Measurements from ENCODE around the gene WDR82. TPM values are rescaled to one million over a fixed set of nuclear protein-coding genes. Genes with fewer than 3 reads are reported as not detected.

WDR82 gene
- total and polyA plus RNA-seq, 9 donors, result 52.6 to 103 (median 87.9) TPM

DNA sequence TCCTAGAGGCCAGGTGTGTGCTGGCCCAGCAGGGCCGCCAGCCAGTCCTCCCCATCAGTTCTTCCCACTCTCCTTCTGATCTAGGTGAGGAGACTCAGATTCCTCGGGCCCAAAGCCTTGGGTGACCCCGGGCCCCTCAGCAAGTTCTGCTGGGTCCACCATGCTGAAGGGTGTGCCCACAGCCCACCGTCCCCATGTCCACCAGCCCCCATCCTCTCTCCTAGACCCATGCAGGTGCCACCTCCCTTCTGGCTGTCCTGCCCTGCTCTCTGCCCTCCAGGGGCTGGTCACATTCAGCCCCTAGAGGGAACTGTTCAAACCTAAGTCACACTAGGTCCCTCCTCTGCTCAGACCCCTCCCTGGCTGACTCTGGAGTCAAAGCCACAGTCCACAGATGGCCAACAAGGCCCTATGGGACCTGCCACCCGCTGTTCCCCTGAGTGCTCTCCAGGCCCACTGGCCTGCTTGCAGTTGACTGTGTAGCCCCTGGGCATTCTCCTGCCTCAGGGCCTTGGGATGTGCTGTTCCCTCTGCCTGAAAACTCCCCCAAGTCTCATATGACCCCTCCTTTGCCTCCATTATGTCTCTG is 52.1 kb downstream of the WDR82 start:
- WGBS (ENCODE audit: insufficient coverage), result 67% methylated on average over 5 of the region's 5 CpGs
- no peak for DNase-seq
- Histone ChIP-seq H3K4me3 (ENCODE audit: low read length) (no peak overlapping the region), H3K36me3 (ENCODE audit: control insufficient read depth, insufficient read depth, low read length) (peaks cover 34% of the 10 kb centered on the region), H3K9me3 (replicated peaks; ENCODE audit: control insufficient read depth, low read depth, low read length) (no peaks in the 10 kb centered on the region), H3K27me3 (ENCODE audit: control insufficient read depth, insufficient read depth, low read length) (no peaks in the 10 kb centered on the region), H3K27ac (ENCODE audit: low read length) (no peak overlapping the region), H3K4me1 (ENCODE audit: control insufficient read depth, insufficient read depth, low read length) (peaks cover 13% of the 10 kb centered on the region)

DNA sequence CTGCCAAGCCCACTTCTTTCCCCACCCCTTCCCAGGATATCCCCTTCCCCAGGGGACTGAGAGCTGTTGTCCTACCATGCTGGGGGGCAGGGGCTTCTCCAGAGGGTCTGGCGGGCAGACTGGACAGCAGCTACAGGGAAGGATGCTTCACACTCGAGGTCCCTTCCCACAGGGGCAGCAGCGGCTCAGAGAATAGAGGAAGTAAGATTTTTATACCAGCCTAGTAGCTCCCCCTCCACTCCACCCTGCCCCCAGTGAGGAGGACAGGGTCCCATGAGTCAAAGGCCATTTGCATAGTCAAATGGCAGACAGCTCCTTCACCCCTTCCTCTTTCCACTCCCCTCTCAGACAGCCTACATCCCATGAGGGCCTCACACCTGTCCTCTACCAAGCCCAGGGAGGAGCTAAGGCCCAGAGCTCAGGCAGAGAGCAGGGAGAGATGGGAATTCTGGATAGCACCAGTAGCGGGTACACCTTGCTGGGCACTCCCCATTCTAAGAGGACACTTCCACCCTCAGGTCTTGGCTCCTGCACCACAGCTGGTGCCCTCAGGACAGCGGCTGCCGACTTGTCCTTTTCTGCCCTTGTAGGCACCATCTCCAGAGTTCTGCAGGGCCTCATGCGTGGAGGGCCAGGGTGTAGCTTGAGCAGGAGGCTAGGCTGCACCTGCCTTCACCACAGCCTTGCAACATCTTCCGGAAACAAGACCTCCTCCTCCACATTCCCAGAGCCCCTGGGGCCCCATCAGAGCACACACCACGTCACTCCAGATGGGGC is 52.8 kb downstream of the WDR82 start, which contains the start of gene TLR9:
Gene TLR9 (minus strand): TSS at position 194 of the 777 bp plus-strand sequence. CDS start 116 bp downstream, at position 78.
- H3K4me3 ChIP-seq (ENCODE audit: low read length), result no peak within 1 kb of the TSS
- H3K4me1 ChIP-seq (ENCODE audit: control insufficient read depth, insufficient read depth, low read length), result peaks cover 20% of the 10 kb centered on the region
- 37% methylated on average over 4 of the region's 9 CpGs for WGBS (ENCODE audit: insufficient coverage)
- no peaks in the 10 kb centered on the region for H3K27me3 ChIP-seq (ENCODE audit: control insufficient read depth, insufficient read depth, low read length)
- H3K36me3 ChIP-seq (ENCODE audit: control insufficient read depth, insufficient read depth, low read length), result peaks cover 31% of the 10 kb centered on the region
- no peaks in the 10 kb centered on the region for H3K9me3 ChIP-seq (replicated peaks; ENCODE audit: control insufficient read depth, low read depth, low read length)
- no peak for DNase-seq
- H3K27ac ChIP-seq (ENCODE audit: low read length), result no peak within 1 kb of the TSS

DNA sequence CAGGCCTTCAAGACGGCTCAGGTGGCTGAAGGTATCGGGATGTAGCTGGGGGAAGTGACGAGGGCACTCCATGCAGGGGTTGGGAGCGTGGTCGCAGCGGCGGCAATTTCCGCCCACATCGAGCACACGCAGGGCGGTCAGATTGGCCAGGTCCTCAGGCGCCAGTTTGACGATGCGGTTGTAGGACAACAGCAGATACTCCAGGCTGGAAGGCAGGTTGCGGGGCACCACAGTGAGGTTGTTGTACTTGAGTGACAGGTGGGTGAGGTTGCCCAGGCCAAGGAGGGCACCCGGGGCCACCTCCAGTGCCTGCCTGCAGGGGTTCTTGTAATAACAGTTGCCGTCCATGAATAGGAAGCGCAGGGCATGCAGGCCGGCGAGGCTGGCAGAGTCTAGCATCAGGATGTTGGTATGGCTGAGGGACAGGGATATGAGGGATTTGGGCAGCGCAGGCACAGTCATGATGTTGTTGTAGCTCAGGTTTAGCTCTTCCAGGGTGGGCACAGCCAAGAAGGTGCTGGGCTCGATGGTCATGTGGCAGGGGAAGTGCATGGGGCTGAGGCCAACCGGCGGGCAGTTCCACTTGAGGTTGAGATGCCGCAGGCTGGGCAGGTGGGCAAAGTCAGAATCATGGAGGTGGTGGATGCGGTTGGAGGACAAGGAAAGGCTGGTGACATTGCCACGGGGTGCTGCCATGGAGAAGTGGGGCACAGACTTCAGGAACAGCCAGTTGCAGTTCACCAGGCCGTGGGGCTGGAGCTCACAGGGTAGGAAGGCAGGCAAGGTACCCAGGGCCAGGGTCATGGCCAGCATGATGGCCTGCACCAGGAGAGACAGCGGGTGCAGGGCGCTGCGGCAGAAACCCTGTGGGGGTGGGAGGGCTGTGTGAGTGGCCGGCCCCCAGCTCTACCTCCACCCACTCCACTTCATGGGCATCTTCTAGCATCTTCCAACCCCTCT is 54.7 kb downstream of the WDR82 start:
- Histone ChIP-seq H3K4me1 (ENCODE audit: control insufficient read depth, insufficient read depth, low read length) (peaks cover 37% of the 10 kb centered on the region), H3K9me3 (replicated peaks; ENCODE audit: control insufficient read depth, low read depth, low read length) (no peaks in the 10 kb centered on the region), H3K4me3 (ENCODE audit: low read length) (no peak overlapping the region), H3K27me3 (ENCODE audit: control insufficient read depth, insufficient read depth, low read length) (no peaks in the 10 kb centered on the region), H3K27ac (ENCODE audit: low read length) (no peak overlapping the region), H3K36me3 (ENCODE audit: control insufficient read depth, insufficient read depth, low read length) (peaks cover 13% of the 10 kb centered on the region)
- WGBS (ENCODE audit: insufficient coverage), result 94% methylated on average over 28 of the region's 32 CpGs
- no peak for DNase-seq

DNA sequence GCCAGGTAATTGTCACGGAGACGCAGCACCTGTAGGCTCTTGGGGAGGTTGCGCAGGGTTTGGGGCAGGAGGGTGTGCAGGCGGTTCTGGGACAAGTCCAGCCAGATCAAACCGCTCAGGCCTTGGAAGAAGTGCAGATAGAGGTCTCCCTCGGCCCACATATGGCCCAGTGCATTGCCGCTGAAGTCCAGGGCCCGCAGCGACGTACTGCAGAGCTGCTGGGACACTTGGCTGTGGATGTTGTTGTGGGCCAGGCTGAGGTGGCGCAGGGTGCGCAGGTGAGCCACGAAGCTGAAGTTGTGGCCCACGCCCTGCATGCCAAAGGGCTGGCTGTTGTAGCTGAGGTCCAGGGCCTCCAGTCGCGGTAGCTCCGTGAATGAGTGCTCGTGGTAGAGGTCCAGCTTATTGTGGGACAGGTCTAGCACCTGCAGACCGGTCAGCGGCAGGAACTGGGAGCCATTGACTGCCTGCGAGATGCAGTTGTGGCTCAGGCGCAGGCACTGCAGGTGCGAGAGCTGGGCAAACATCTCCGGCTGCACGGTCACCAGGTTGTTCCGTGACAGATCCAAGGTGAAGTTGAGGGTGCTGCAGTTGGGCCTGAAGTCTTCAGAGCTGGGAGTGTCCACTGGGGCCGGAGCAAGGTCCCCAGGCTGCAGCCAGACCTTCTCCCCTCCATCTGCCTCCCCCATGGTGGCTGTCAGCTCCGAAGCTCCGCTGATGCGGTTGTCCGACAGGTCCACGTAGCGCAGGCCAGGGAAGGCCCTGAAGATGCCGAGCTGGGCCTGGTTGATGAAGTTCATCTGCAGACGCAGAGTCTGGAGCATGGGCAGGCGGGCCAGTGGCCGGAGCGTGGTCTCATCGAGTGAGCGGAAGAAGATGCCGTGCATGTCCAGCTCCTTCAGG is 55.9 kb downstream of the WDR82 start:
- peaks cover 48% of the 10 kb centered on the region for H3K4me1 ChIP-seq (ENCODE audit: control insufficient read depth, insufficient read depth, low read length)
- H3K36me3 ChIP-seq (ENCODE audit: control insufficient read depth, insufficient read depth, low read length), result peaks cover 5% of the 10 kb centered on the region
- WGBS (ENCODE audit: insufficient coverage), result 85% methylated on average over 36 of the region's 41 CpGs
- H3K4me3 ChIP-seq (ENCODE audit: low read length), result no peak overlapping the region
- no peak overlapping the region for H3K27ac ChIP-seq (ENCODE audit: low read length)
- H3K27me3 ChIP-seq (ENCODE audit: control insufficient read depth, insufficient read depth, low read length), result no peaks in the 10 kb centered on the region
- no peak for DNase-seq
- no peaks in the 10 kb centered on the region for H3K9me3 ChIP-seq (replicated peaks; ENCODE audit: control insufficient read depth, low read depth, low read length)

DNA sequence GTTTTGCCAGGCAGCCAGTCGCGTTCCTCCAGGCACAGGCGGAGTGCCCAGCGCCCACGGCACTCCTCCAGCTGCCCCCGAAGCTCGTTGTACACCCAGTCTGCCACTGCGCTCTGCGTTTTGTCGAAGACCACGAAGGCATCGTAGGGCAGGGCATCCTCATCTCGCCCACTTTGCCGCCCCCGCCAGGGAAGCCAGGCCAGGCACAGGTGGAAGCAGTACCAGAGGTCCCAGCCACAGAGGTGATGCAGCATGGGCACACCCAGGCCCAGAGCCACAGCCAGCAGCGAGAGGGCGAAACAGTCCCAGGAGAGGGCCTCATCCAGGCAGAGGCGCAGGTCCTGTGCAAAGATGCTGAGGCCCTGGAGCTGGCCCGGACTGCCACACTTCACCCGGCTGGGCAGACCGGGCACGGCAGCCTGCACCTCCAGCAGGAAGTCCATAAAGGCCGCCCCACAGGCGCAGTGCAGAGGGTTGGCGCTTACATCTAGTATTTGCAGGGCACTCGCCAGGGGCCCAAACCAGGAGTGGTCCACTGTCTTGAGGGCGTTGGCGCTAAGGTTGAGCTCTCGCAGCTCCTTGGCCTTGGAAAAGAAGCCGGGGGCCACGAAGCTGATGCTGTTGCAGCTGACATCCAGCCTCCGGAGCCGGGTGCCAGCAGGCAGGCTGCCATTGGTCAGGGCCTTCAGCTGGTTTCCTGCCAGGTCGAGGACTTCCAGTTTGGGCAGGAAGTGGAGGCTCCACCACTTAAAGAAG is 56.7 kb downstream of the WDR82 start:
- peaks cover 56% of the 10 kb centered on the region for H3K4me1 ChIP-seq (ENCODE audit: control insufficient read depth, insufficient read depth, low read length)
- 77% methylated on average over 34 of the region's 34 CpGs for WGBS (ENCODE audit: insufficient coverage)
- no peak overlapping the region for H3K4me3 ChIP-seq (ENCODE audit: low read length)
- peaks cover 4% of the 10 kb centered on the region for H3K36me3 ChIP-seq (ENCODE audit: control insufficient read depth, insufficient read depth, low read length)
- no peaks in the 10 kb centered on the region for H3K27me3 ChIP-seq (ENCODE audit: control insufficient read depth, insufficient read depth, low read length)
- peak; percentile 57 for DNase-seq
- H3K27ac ChIP-seq (ENCODE audit: low read length), result no peak overlapping the region
- no peaks in the 10 kb centered on the region for H3K9me3 ChIP-seq (replicated peaks; ENCODE audit: control insufficient read depth, low read depth, low read length)

DNA sequence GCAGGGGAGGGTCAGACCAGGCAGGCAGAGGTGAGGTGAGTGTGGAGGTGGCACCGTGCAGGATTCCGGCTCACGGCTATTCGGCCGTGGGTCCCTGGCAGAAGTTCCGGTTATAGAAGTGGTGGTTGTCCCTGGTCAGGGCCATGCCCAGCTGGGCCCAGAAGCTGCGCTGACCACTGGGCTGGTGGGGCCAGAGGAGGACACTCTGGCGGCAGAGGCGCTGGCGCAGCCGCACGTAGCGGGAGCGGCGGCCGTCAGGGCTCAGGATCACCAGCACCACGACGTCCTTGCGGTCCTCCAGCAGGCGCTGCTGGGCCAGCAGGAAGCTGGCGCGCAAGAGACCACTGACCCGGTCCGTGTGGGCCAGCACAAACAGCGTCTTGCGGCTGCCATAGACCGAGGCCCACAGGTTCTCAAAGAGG is 57.3 kb downstream of the WDR82 start:
- WGBS (ENCODE audit: insufficient coverage), result 91% methylated on average over 27 of the region's 27 CpGs
- Histone ChIP-seq H3K4me3 (ENCODE audit: low read length) (no peak overlapping the region), H3K4me1 (ENCODE audit: control insufficient read depth, insufficient read depth, low read length) (peaks cover 62% of the 10 kb centered on the region), H3K9me3 (replicated peaks; ENCODE audit: control insufficient read depth, low read depth, low read length) (no peaks in the 10 kb centered on the region), H3K27me3 (ENCODE audit: control insufficient read depth, insufficient read depth, low read length) (no peaks in the 10 kb centered on the region), H3K36me3 (ENCODE audit: control insufficient read depth, insufficient read depth, low read length) (peaks cover 4% of the 10 kb centered on the region), H3K27ac (ENCODE audit: low read length) (no peak overlapping the region)
- no peak for DNase-seq

DNA sequence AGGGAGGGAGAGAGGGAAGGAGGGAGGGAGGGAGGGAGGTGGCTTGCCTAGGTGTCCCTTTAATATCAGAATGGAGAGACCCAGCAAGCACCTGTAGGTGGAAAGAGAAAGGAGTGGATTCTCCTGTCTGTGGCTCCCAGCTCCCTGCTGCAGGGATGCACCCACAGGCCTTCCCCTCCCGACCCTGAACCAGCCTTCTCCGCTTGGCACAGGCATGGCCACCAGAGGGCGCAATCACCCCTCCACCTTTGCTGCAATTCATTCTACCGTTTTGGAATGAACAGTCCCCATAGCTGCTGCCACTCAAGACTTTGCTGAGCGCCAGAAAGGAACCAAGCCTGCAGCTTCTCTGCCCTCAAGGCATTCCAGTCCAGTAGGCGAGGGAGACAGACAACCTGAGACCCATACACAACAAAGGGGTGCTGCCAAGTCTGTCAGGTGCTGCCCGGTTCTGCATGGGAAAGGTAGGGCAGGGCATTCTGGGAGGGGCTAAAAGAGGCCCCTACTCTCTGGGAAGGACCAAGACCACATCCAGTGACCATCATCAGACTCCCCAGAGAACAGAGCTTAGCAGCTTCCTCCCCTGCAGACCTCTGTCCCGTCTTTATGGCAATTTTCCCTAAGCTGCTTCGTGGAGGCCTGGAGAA is 57.9 kb downstream of the WDR82 start:
- WGBS (ENCODE audit: insufficient coverage), result 0% methylated on average over 5 of the region's 9 CpGs
- H3K27ac ChIP-seq (ENCODE audit: low read length), result no peak overlapping the region
- no peaks in the 10 kb centered on the region for H3K9me3 ChIP-seq (replicated peaks; ENCODE audit: control insufficient read depth, low read depth, low read length)
- peaks cover 7% of the 10 kb centered on the region for H3K36me3 ChIP-seq (ENCODE audit: control insufficient read depth, insufficient read depth, low read length)
- peaks cover 68% of the 10 kb centered on the region for H3K4me1 ChIP-seq (ENCODE audit: control insufficient read depth, insufficient read depth, low read length)
- H3K27me3 ChIP-seq (ENCODE audit: control insufficient read depth, insufficient read depth, low read length), result no peaks in the 10 kb centered on the region
- peak; percentile 86 for DNase-seq
- H3K4me3 ChIP-seq (ENCODE audit: low read length), result no peak overlapping the region

DNA sequence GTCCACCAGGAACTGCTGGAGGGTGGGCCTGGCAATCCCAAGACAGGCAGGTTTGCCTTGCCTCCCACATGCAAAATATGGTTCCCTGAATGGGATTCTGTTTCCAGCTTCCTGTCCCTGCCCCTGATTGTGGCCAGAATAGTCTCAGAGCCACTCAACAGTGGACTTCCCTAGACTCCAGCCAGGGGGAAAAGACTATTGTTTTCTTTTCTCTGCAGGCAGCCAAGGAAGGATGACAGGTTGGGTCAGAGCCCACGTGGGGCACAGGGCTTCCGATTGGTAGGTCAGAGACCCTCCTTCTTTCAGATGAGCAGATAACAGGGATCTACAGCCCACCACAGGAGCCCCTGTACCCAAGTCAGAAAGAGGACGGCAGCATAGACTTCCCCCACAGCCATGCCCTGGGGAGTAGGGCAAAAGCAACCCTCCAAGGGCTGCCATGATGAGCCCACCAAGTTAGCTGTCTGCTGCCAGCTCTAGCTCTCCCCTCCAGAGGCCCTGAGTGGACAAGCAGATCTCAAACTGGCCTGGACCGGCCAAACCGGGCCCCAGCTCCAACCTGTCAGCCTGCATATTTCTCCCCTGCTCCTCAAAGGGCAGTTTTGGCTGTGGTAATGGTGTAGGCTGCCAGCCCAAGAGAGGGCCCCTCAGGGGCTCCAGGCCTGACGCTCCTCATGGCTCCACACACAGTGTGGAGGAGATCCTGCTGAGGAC is 59.4 kb downstream of the WDR82 start:
- Histone ChIP-seq H3K9me3 (replicated peaks; ENCODE audit: control insufficient read depth, low read depth, low read length) (no peaks in the 10 kb centered on the region), H3K27me3 (ENCODE audit: control insufficient read depth, insufficient read depth, low read length) (no peaks in the 10 kb centered on the region), H3K4me3 (ENCODE audit: low read length) (no peak overlapping the region), H3K27ac (ENCODE audit: low read length) (peak overlapping the region; percentile 94), H3K4me1 (ENCODE audit: control insufficient read depth, insufficient read depth, low read length) (peaks cover 71% of the 10 kb centered on the region), H3K36me3 (ENCODE audit: control insufficient read depth, insufficient read depth, low read length) (peaks cover 22% of the 10 kb centered on the region)
- no CpG with 5 or more reads among the region's 6 CpGs for WGBS (ENCODE audit: insufficient coverage)
- DNase-seq, result no peak
